ENCODE results near the gene RGMA. TPM values are rescaled to one million over a fixed set of nuclear protein-coding genes. Genes with fewer than 3 reads are reported as not detected.

RGMA gene
- total RNA-seq, 1 experiment from 2014 or later = 41.4 TPM

- no peak overlapping the region for H2BK20ac ChIP-seq (ENCODE audit: low read depth, low read length, poor library complexity, severe bottlenecking)
- no peaks in the 10 kb centered on the region for H3K9me3 ChIP-seq (ENCODE audit: control insufficient read depth, low read depth, low read length)
- Mint-ChIP-seq H3K4me1 (0 out of 4 replicates have a peak, but pooled peaks cover 0 to 8% of the 10 kb centered on the region in 2 experiments), H3K27me3 (ENCODE audit: low read depth) (peaks cover 22% of the 10 kb centered on the region), H3K4me3 (no peak overlapping the region), H3K27ac (no peak overlapping the region), H3K9me3 (no peaks in the 10 kb centered on the region; a peak in 1 of 5 replicates), H3K36me3 (ENCODE audit: insufficient read depth in 1 of 3, low read depth in 3 of 3) (no peaks in the 10 kb centered on the region)
- no peak overlapping the region for H4K91ac ChIP-seq (ENCODE audit: insufficient read length, low read depth, low read length)
- WGBS (ENCODE audit: extremely low coverage, insufficient read length, low lambda C conversion rate) = no CpG with 5 or more reads among the region's 3 CpGs
- no peaks in the 10 kb centered on the region for H3K79me1 ChIP-seq (ENCODE audit: insufficient read depth, low read depth, low read length, poor library complexity, severe bottlenecking)
- H4K20me1 ChIP-seq (ENCODE audit: control insufficient read depth, insufficient read depth, insufficient read length) = no peaks in the 10 kb centered on the region
- no peak for TF ChIP-seq CTCF (conservative IDR thresholded peaks at IDR 0.05)
- H2AFZ ChIP-seq (ENCODE audit: low read length) = no peak overlapping the region
- H3K4ac ChIP-seq (ENCODE audit: low read depth, low read length) = no peak overlapping the region
- no peaks in the 10 kb centered on the region for H3K27me3 ChIP-seq (ENCODE audit: insufficient read depth, low read length)
- no peak overlapping the region for H3K9ac ChIP-seq (ENCODE audit: extremely low read depth, insufficient read length, low read length)
- no peak overlapping the region for H2BK120ac ChIP-seq (ENCODE audit: low read depth, low read length, poor library complexity, severe bottlenecking)
- H3K23ac ChIP-seq (ENCODE audit: insufficient read length, low read depth, low read length) = no peak overlapping the region
- H3K23me2 ChIP-seq (ENCODE audit: insufficient read length, low read depth, low read length, poor library complexity, severe bottlenecking) = no peaks in the 10 kb centered on the region
- H4K8ac ChIP-seq (replicated peaks; ENCODE audit: insufficient read length, low read depth, low read length) = no peak overlapping the region
- H2AK5ac ChIP-seq (ENCODE audit: insufficient read length, low read length) = no peak overlapping the region
- H2BK15ac ChIP-seq (ENCODE audit: low read depth, low read length) = no peak overlapping the region
- no peak overlapping the region for H4K5ac ChIP-seq (ENCODE audit: insufficient read length, low read depth, low read length)
- no peak overlapping the region for H3K27ac ChIP-seq (ENCODE audit: insufficient read length, low read depth, low read length)
- no peak overlapping the region for H2BK5ac ChIP-seq (ENCODE audit: insufficient read length, low read length)
- H3T11ph ChIP-seq (ENCODE audit: low read length) = no peak overlapping the region
- H2BK12ac ChIP-seq (ENCODE audit: insufficient read length, low read depth, low read length) = no peak overlapping the region
- no peaks in the 10 kb centered on the region for H3K79me2 ChIP-seq (ENCODE audit: insufficient read depth, low read length)
- no peak overlapping the region for H3K14ac ChIP-seq (ENCODE audit: insufficient read depth, low read length)
- no peak overlapping the region for H3K56ac ChIP-seq (ENCODE audit: insufficient read length, low read depth, low read length)
- H3K18ac ChIP-seq (ENCODE audit: insufficient read length, low read depth, low read length) = no peak overlapping the region
- no peak for DNase-seq
- H3K4me1 ChIP-seq (ENCODE audit: insufficient read depth, low read length) = no peaks in the 10 kb centered on the region
- H3K4me2 ChIP-seq (ENCODE audit: insufficient read depth, insufficient read length, low read length) = no peak overlapping the region
Observed at GRCh38 chr15:93118904-93119303, 29.9 kb upstream of the RGMA start.

All from H9 (cell line).